Naive thymus-derived CD4-positive, alpha-beta T cell (primary cell): ENCODE results near the gene MCM9. TPM values are rescaled to one million over a fixed set of nuclear protein-coding genes. Genes with fewer than 3 reads are reported as not detected.

Source experiments
- ATAC-seq: fragments of 150-1000 bp; cut with Tn5 transposase; 2 replicates; pipeline ENCODE4 v1.10.0; 2021; ENCODE audit warnings: mild to moderate bottlenecking, moderate library complexity
- CTCF ChIA-PET: fragments of 350-600 bp; sonication (Branson Sonifier 250); formaldehyde crosslinking; loops from one replicate; lab custom pipeline; 2021; ENCODE audit warnings: antibody characterized with exemption; lab: Charles Lee
- POLR2A ChIA-PET: fragments of 350-600 bp; sonication (Branson Sonifier 250); formaldehyde crosslinking; loops from one replicate; lab custom pipeline; 2021; ENCODE audit warnings: antibody characterized with exemption, inconsistent platforms; lab: Charles Lee
- DNase-seq, 9 donors: peaks; one replicate each; pipeline versions ENCODE4 v3.0.0 to v3.0.0-alpha.2; 2020 to 2022; ENCODE audit warnings: mixed read lengths in 1 of 9
- H3K27ac ChIP-seq: one replicate; pipeline ENCODE4 v1.7.0; 2013; ENCODE audit warnings: mild to moderate bottlenecking, low read depth, low read length, moderate library complexity
- H3K27me3 ChIP-seq, 2 donors: one replicate each; pipeline ENCODE4 v1.7.0; 2013; ENCODE audit warnings: low read length in 2 of 2, mild to moderate bottlenecking in 2 of 2, moderate library complexity in 2 of 2; ENCODE audit not compliant: control insufficient read depth in 2 of 2, insufficient read depth in 2 of 2
- H3K36me3 ChIP-seq, 3 experiments: 1 replicate in 2 of 3; 2 replicates in 1 of 3; pipeline ENCODE4 v1.7.0; 2013; ENCODE audit warnings: low read length in 3 of 3, mild to moderate bottlenecking in 3 of 3, moderate library complexity in 1 of 3; ENCODE audit not compliant: insufficient read depth in 3 of 3, control insufficient read depth in 2 of 3
- H3K4me1 ChIP-seq, 2 donors: one replicate each; pipeline ENCODE4 v1.7.0; 2013; ENCODE audit warnings: low read length in 2 of 2, mild to moderate bottlenecking in 2 of 2, moderate library complexity in 1 of 2; ENCODE audit not compliant: control insufficient read depth in 2 of 2, insufficient read depth in 2 of 2
- H3K4me3 ChIP-seq: 2 replicates; pipeline ENCODE4 v1.7.0; 2013; ENCODE audit warnings: mild to moderate bottlenecking, low read length
- H3K9me3 ChIP-seq, 3 experiments: 1 replicate in 2 of 3; 2 replicates in 1 of 3; pipeline ENCODE4 v1.7.0; 2013; ENCODE audit warnings: low read length in 3 of 3; ENCODE audit not compliant: control insufficient read depth in 2 of 3
- H3K27ac Mint-ChIP-seq, 9 donors: one replicate each; pipeline ENCODE4 v1.8.0; 2020 to 2022; ENCODE audit warnings: mixed read lengths in 9 of 9, mild to moderate bottlenecking in 8 of 9, moderate library complexity in 5 of 9, inconsistent platforms in 2 of 9
- H3K27me3 Mint-ChIP-seq, 5 donors: one replicate each; pipeline ENCODE4 v1.8.0; 2021 to 2022; ENCODE audit warnings: mixed read lengths in 5 of 5, mild to moderate bottlenecking in 1 of 5
- H3K36me3 Mint-ChIP-seq, 5 donors: one replicate each; pipeline ENCODE4 v1.8.0; 2020 to 2022; ENCODE audit warnings: mixed read lengths in 5 of 5, mild to moderate bottlenecking in 3 of 5, inconsistent platforms in 1 of 5
- H3K4me1 Mint-ChIP-seq, 7 donors: one replicate each; pipeline ENCODE4 v1.8.0; 2020 to 2022; ENCODE audit warnings: mixed read lengths in 7 of 7, mild to moderate bottlenecking in 3 of 7, inconsistent platforms in 1 of 7
- H3K4me3 Mint-ChIP-seq, 10 donors: one replicate each; pipeline ENCODE4 v1.8.0; 2020 to 2022; ENCODE audit warnings: mild to moderate bottlenecking in 10 of 10, mixed read lengths in 10 of 10, moderate library complexity in 6 of 10, inconsistent platforms in 2 of 10
- H3K9me3 Mint-ChIP-seq, 11 donors: one replicate each; pipeline ENCODE4 v1.8.0; 2020 to 2022; ENCODE audit warnings: mixed read lengths in 11 of 11, mild to moderate bottlenecking in 4 of 11, inconsistent platforms in 1 of 11, moderate library complexity in 1 of 11
- intact Hi-C, 2 donors: fragments of 100-400 bp; cut with micrococcal nuclease; formaldehyde crosslinking; loops; one replicate each; pipeline ENCODE4 v1.15.1; 2023
- polyA plus RNA-seq, 2 donors: library from polyadenylated mRNA; unstranded; fragments of 300-500 nt; fragmentation: Illumina TruSeq; gene quantifications; one replicate each; pipeline ENCODE4 v1.2.3, GENCODE V29; 2021
- total RNA-seq, 6 experiments: library from RNA in 5 of 6; stranded (reverse) in 5 of 6; gene quantifications; 1 replicate in 5 of 6; 2 replicates in 1 of 6; pipeline ENCODE4 v1.2.3 and lab custom pipeline; 2021 to 2026

MCM9 gene
- total and polyA plus RNA-seq, 7 experiments from 2014 or later: 12.1 to 33.7 (median 30.6) TPM

DNA sequence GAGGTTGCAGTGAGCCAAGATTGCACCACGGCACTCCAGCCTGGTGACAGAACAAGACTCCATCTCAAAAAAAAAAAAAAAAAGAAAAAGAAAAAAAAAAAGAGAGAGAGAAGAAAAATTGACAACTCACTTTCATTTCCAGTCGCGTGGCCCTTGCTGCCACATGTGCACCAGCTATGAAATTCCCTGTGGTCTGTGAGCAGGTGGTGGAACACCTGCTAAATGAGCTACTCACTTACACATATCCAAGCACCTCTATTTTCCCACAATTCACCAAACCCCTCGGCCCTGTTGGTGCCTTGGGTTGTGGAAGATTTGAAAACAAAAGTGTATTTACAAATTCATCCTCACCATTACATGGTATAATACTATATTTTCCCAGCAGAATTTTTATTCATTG lies 146.3 kb downstream of the MCM9 start:
- Mint-ChIP-seq H3K4me1 (peaks cover 16 to 29% (median 25%) of the 10 kb centered on the region in 7 donors), H3K36me3 (peaks cover 3 to 18% (median 7%) of the 10 kb centered on the region in 5 donors), H3K27me3 (no peaks in the 10 kb centered on the region), H3K27ac (peak overlapping the region in 7 of 9 donors; percentile 66 to 83 (median 78)), H3K9me3 (peaks cover 0 to 11% (median 3%) of the 10 kb centered on the region in 11 donors), H3K4me3 (no peak overlapping the region)
- Histone ChIP-seq H3K27ac (no peak overlapping the region), H3K36me3 (no peaks in the 10 kb centered on the region), H3K27me3 (no peaks in the 10 kb centered on the region), H3K9me3 (no peaks in the 10 kb centered on the region), H3K4me1 (peaks cover 12% of the 10 kb centered on the region in 2 donors), H3K4me3 (no peak overlapping the region)
- CTCF ChIA-PET: interaction anchor here (1.0 to 1.8 kb wide), 4 partner anchors 8 to 223 kb away, joined by 4 to 5 read pairs (median 4); no protein-coding TSS in a partner anchor
- intact Hi-C loops: no loop called here
- no peak for ATAC-seq
- no peak for DNase-seq
- POLR2A ChIA-PET: interaction anchor here (1.0 to 1.5 kb wide), 3 partner anchors 20 to 100 kb away, joined by 3 to 5 read pairs (median 4); no protein-coding TSS in a partner anchor

DNA sequence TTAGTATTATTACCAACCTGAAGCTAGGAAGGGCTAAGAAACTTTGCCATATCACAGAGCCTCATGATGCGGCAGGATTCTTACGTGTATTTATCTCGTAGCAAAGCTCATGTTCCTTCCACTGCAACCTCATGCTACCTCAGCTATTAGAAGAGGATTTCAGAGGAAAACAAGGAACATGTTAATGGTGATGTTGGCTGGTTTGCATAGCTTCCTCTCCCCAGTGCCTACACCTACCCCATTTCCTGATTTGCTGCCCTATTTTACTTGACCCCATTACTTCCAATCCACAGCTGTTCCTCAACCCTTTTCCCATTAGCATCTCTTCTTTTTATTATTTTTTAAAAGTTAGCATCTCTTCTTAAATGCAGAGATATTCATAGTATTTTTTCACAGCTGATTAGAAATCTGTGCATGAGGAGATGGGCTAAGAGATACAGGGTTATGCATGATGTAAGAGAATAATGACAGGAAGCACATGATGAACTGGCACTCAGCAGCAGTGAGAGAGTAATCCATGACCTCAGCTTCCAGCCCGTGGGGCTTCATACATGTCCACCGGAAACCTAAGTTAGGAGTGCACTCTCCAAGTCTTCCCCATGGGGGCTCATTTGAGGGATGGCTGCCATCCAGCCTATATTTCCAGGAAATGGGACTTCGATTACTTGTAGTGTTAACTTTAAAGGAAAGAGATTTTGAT lies 147.1 kb downstream of the MCM9 start:
- Histone ChIP-seq H3K27ac (no peak overlapping the region), H3K36me3 (no peaks in the 10 kb centered on the region), H3K4me3 (no peak overlapping the region), H3K27me3 (no peaks in the 10 kb centered on the region), H3K4me1 (peaks cover 12% of the 10 kb centered on the region in 2 donors), H3K9me3 (no peaks in the 10 kb centered on the region)
- peak; percentile 85 for ATAC-seq
- ChIA-PET CTCF (interaction anchor here (0.7 to 1.8 kb wide), 6 partner anchors 9 to 222 kb away, joined by 3 to 8 read pairs (median 4); no protein-coding TSS in a partner anchor), POLR2A (interaction anchor here (0.8 to 2.3 kb wide), 10 partner anchors 10 to 229 kb away, joined by 3 to 6 read pairs (median 4); partner anchors contain the start of gene ASF1A)
- H3K9me3 Mint-ChIP-seq: peaks cover 0 to 11% (median 2%) of the 10 kb centered on the region in 11 donors
- H3K4me3 Mint-ChIP-seq: peak overlapping the region in 4 of 10 donors; percentile 1 to 51 (median 33)
- peaks cover 0 to 1% (median 0%) of the 10 kb centered on the region in 5 donors for H3K27me3 Mint-ChIP-seq
- peaks cover 3 to 13% (median 6%) of the 10 kb centered on the region in 5 donors for H3K36me3 Mint-ChIP-seq
- peaks cover 11 to 29% (median 25%) of the 10 kb centered on the region in 7 donors for H3K4me1 Mint-ChIP-seq
- peak in 1 of 9 donors; percentile 26 for DNase-seq
- peak overlapping the region; percentile 44 to 89 (median 78) for H3K27ac Mint-ChIP-seq
- intact Hi-C loops: no loop called here

DNA sequence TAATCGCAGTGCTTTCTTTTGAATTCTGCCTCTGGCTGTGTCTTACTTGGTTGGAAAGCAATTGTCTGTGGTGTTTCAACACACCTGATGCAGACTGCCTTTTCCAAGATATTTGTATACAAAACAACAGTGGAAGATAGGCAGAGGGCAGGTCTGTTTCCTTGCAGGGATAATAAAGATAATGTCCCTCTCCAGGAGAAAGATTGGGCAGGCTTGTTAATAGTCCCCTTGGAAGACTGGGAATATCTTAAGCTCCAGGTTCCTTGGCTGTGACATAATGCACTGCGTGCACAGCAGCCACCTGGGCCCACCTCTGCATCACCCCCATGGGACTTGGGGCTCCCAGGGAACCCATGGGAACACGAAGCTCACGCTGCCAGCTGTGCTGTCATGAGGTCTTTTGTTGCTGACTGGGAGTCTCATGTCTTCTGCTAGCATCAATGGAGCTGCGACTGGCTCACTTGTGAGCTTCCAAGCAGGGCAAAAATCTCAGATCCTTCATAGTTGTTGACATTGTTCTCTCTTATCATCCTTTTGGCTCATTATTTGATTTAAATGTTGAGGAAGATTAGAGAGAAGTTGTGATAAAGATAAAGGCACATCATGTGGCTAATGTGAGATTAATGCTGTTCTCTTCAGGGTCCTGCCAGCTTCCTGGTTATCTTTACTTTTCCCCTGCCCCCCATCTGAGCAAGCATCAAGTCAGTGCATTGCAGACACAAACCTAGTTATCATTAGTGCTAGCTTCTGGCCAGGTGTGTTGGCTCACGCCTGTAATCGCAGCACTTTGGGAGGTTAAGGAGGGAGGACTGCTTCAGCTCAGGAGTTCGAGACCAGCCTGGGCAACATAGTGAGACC lies 148.1 kb downstream of the MCM9 start:
- no peaks in the 10 kb centered on the region for H3K36me3 ChIP-seq
- H3K9me3 Mint-ChIP-seq: peaks cover 0 to 5% (median 0%) of the 10 kb centered on the region in 11 donors
- no peak overlapping the region for H3K27ac ChIP-seq
- ChIA-PET POLR2A (interaction anchor here (0.9 to 2.3 kb wide), 8 partner anchors 9 to 228 kb away, joined by 3 to 6 read pairs (median 4); partner anchors contain the start of gene ASF1A), CTCF (interaction anchor here (0.7 to 1.8 kb wide), 4 partner anchors 11 to 221 kb away, joined by 3 to 8 read pairs (median 4); no protein-coding TSS in a partner anchor)
- no peaks in the 10 kb centered on the region for H3K9me3 ChIP-seq
- no peaks in the 10 kb centered on the region for H3K27me3 ChIP-seq
- intact Hi-C loops: no loop called here
- ATAC-seq (no peak), DNase-seq (no peak)
- H3K36me3 Mint-ChIP-seq: peaks cover 0 to 7% (median 4%) of the 10 kb centered on the region in 5 donors
- H3K4me3 Mint-ChIP-seq: no peak overlapping the region
- H3K4me1 ChIP-seq: peaks cover 12% of the 10 kb centered on the region in 2 donors
- peak overlapping the region in 1 of 9 donors; percentile 55 for H3K27ac Mint-ChIP-seq
- H3K4me3 ChIP-seq: no peak overlapping the region
- peaks cover 0 to 6% (median 0%) of the 10 kb centered on the region in 5 donors for H3K27me3 Mint-ChIP-seq
- peaks cover 10 to 29% (median 24%) of the 10 kb centered on the region in 7 donors for H3K4me1 Mint-ChIP-seq

DNA sequence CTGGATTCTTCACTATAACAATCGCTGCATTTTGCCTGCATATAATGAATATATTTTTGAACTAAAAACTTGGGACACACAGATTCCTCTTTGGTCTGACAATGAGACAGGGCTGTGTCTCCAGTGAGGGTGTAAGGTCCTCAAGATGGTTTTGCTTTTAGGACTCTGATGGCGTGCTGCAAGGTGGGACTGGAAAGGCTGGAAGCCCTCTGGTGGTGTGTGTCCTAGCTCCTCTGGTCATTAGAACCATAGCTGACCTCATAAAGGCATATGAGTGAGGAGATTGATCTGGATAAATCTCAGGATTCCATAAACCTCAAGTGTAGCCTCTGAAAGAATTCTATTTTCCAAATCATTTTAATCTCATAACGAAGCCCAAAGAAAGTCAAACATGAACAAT lies 149.4 kb downstream of the MCM9 start:
- H3K4me3 Mint-ChIP-seq: no peak overlapping the region
- peaks cover 10 to 29% (median 21%) of the 10 kb centered on the region in 7 donors for H3K4me1 Mint-ChIP-seq
- Histone ChIP-seq H3K4me3 (no peak overlapping the region), H3K4me1 (peaks cover 12% of the 10 kb centered on the region in 2 donors), H3K27me3 (no peaks in the 10 kb centered on the region), H3K27ac (no peak overlapping the region), H3K36me3 (no peaks in the 10 kb centered on the region), H3K9me3 (no peaks in the 10 kb centered on the region)
- ChIA-PET POLR2A (interaction anchor here (1.5 kb wide), 1 partner anchor 15 kb away, joined by 5 read pairs; no protein-coding TSS in a partner anchor), CTCF (interaction anchor here (0.7 kb wide), 1 partner anchor 9 kb away, joined by 4 read pairs; no protein-coding TSS in a partner anchor)
- intact Hi-C loops: no loop called here
- ATAC-seq: no peak
- no peak for DNase-seq
- peaks cover 0 to 5% (median 0%) of the 10 kb centered on the region in 5 donors for H3K36me3 Mint-ChIP-seq
- peaks cover 0 to 13% (median 0%) of the 10 kb centered on the region in 5 donors for H3K27me3 Mint-ChIP-seq
- peak overlapping the region in 1 of 9 donors; percentile 40 for H3K27ac Mint-ChIP-seq
- H3K9me3 Mint-ChIP-seq: no peaks in the 10 kb centered on the region

DNA sequence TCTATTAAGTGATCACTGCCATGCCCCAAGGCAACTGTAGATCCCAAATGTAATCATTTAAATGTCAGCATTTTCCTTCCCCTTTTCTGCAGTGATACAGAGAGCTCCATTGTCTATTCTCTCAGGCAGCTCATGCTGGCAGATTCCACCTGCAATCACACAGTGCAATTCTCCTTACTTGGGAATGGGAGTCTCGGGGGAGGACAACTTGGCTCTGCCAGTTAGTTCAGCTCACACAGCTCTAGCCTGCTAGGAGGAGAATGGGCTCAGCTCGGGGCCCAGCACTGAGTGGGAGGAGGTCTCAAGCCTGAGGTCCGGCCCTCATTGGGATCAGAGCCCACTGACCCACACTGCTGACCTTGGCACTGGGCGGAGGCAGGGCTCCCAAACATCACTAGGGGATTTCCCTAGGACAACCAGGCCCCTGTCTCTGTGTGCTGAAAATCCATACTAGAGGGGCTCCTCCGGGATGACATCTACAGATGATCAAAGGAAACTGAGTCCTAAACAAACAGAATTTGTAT lies 150.3 kb downstream of the MCM9 start:
- peaks cover 12% of the 10 kb centered on the region in 2 donors for H3K4me1 ChIP-seq
- Mint-ChIP-seq H3K27ac (peak overlapping the region in 1 of 9 donors; percentile 20), H3K4me1 (peaks cover 10 to 25% (median 21%) of the 10 kb centered on the region in 7 donors), H3K4me3 (no peak overlapping the region), H3K9me3 (no peaks in the 10 kb centered on the region), H3K27me3 (peaks cover 0 to 17% (median 0%) of the 10 kb centered on the region in 5 donors), H3K36me3 (peaks cover 0 to 5% (median 0%) of the 10 kb centered on the region in 5 donors)
- intact Hi-C loops: no loop called here
- no peaks in the 10 kb centered on the region for H3K9me3 ChIP-seq
- CTCF ChIA-PET: interaction anchor here (0.6 to 0.7 kb wide), 3 partner anchors 8 to 113 kb away, joined by 3 to 4 read pairs (median 3); no protein-coding TSS in a partner anchor
- no peak for ATAC-seq
- no peak overlapping the region for H3K27ac ChIP-seq
- H3K27me3 ChIP-seq: no peaks in the 10 kb centered on the region
- no peak for DNase-seq
- POLR2A ChIA-PET: interaction anchor here (0.8 to 1.5 kb wide), 2 partner anchors 8 to 16 kb away, joined by 3 to 5 read pairs; no protein-coding TSS in a partner anchor
- no peaks in the 10 kb centered on the region for H3K36me3 ChIP-seq
- H3K4me3 ChIP-seq: no peak overlapping the region
